SK-N-MC (cell line): Measurements from ENCODE around the gene ETV5.

Experiments
- DNase-seq: peaks from one replicate; pipeline ENCODE4 v3.0.0-alpha.2; 2011; ENCODE audit warnings: low read depth, low spot score
- H3K27ac ChIP-seq: fragments of 200-600 bp; sonication (generic); 2 replicates; pipeline ENCODE4 v1.5.1; 2016; ENCODE audit warnings: mixed run types
- H3K36me3 ChIP-seq: fragments of 200-600 bp; sonication (generic); 2 replicates; pipeline ENCODE4 v1.6.1; 2017; ENCODE audit warnings: antibody characterized with exemption, low read length, mixed read lengths; ENCODE audit not compliant: insufficient read depth
- H3K4me3 ChIP-seq: fragments of 200-600 bp; sonication (generic); 2 replicates; pipeline ENCODE4 v1.5.1; 2016
- H3K9ac ChIP-seq: fragments of 200-600 bp; sonication (generic); 2 replicates; pipeline ENCODE4 v1.8.0; 2017; ENCODE audit warnings: mixed run types, mixed read lengths; ENCODE audit not compliant: insufficient read length
- H3K9me3 ChIP-seq: fragments of 200-600 bp; sonication (generic); 2 replicates; pipeline ENCODE4 v1.6.1; 2017; ENCODE audit warnings: low read depth, mild to moderate bottlenecking, antibody characterized with exemption, low read length, moderate library complexity, mixed read lengths
- EZH2 ChIP-seq: fragments of 200-600 bp; sonication (generic); IDR thresholded peaks from one replicate; pipeline ENCODE4 v1.6.1; 2017; ENCODE audit warnings: antibody characterized with exemption
- FOXP2 ChIP-seq: optimal IDR thresholded peaks from 2 replicates; pipeline ENCODE3; 2011; ENCODE audit warnings: mild to moderate bottlenecking, moderate library complexity; ENCODE audit not compliant: insufficient read depth; ENCODE audit errors: extremely low read length, control extremely low read depth
- POLR2AphosphoS5 ChIP-seq: IDR thresholded peaks from 2 replicates; pipeline ENCODE4 v1.6.1; 2012; ENCODE audit warnings: mild to moderate bottlenecking, low read depth, low read length, borderline replicate concordance

The ETV5 gene

GRCh38 chr3:186117521-186118134 is 8.7 kb upstream of the ETV5 start:
- no peak for DNase-seq
- Histone ChIP-seq H3K9ac (no peak overlapping the region), H3K9me3 (no peaks in the 10 kb centered on the region), H3K4me3 (no peak overlapping the region), H3K27ac (no peak overlapping the region), H3K36me3 (no peaks in the 10 kb centered on the region)
- TF ChIP-seq FOXP2 (no peak), POLR2AphosphoS5 (no peak), EZH2 (no peak)

DNA sequence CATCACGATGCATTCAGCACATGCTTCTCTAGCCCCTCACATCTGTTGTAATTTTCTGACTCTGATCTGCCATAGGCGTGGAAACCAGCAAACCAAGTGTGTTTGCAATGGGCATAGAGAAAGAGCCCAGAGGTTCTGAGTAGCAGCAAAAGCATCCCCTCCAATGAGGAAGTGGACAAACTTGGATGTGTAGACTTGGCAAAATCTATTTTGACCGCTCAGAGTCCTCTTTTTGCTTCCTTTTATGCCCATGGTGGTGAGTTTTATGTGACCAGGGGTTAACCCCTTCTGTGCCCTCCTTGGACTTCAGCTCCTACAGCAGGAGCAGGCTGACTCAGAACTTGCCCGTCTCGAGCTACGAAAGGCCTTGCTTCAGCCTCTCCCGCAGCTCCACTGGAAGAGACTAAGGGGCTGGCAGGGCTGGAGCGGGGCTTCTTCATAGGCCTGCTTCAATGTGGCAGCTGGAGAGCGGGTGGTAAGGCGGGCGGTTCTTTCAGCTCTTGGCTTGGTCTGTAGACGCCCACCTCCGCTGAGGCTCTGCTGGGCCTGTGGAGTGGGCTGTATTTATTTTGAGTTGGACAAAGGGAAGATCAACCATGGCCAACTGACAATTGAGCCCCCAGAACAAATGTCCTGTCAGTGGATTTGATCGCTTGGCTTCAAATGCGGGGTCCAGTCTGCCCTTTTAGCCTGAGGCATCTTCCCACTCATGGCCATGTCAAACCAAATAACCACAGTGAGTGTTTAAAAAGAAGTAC is 6.5 kb upstream of the ETV5 start:
- Histone ChIP-seq H3K9ac (no peak overlapping the region), H3K9me3 (no peaks in the 10 kb centered on the region), H3K36me3 (no peaks in the 10 kb centered on the region), H3K27ac (no peak overlapping the region), H3K4me3 (no peak overlapping the region)
- TF ChIP-seq FOXP2 (no peak), EZH2 (no peak), POLR2AphosphoS5 (no peak)
- no peak for DNase-seq

DNA sequence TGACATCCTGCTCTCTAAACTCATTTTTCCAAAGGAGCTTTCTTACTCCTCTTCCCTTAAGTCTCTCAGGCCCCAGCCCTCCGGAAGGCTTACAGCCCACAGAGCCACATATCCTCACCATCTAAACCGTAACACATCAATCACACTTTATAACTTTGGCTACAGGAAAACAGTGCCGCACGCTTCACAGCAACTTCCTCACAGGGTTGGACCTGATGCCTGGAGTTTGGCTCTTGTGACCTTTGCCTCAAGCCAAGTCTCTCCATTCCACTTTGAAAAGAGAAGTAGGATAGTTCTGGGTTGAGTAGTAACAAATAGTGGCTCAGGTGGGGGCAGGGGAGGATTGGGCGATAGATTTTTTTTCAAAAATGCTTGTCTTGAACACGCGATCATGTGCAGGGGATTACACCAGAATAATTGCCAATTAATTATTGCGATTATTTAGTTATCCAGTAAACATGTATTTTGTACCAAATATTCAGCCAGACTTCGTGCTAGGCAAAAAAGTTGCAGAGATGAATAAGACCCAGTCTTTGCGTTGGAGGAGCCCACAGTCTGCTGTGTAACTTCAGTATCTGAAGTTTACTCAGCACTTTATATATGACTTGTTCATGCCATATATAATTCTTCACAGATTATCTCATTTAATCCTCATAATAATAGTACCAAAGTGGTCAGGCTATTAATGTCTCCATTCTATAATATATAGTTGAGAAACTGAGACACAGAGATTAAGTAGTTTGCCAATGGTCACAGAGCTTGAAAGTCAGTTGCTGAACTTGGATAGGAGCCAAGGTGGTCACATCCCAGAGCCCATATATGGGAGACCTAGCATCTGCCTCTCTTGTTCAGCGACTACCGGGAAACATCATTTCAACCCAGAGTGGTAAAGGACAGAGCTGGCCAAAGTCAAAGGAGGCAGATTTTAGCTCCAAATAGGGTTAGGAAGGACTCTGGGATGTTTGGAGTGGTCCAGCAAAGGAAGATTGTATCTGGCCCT is 2.4 kb upstream of the ETV5 start:
- no peaks in the 10 kb centered on the region for H3K9me3 ChIP-seq
- no peak overlapping the region for H3K4me3 ChIP-seq
- no peak for DNase-seq
- no peak overlapping the region for H3K9ac ChIP-seq
- TF ChIP-seq FOXP2 (no peak), POLR2AphosphoS5 (no peak), EZH2 (no peak)
- H3K27ac ChIP-seq: no peak overlapping the region
- H3K36me3 ChIP-seq: no peaks in the 10 kb centered on the region

- H3K27ac ChIP-seq: no peak overlapping the region
- no peaks in the 10 kb centered on the region for H3K9me3 ChIP-seq
- H3K36me3 ChIP-seq: no peaks in the 10 kb centered on the region
Observed at GRCh38 chr3:186109897-186110803, 1.3 kb upstream of the ETV5 start.

DNA sequence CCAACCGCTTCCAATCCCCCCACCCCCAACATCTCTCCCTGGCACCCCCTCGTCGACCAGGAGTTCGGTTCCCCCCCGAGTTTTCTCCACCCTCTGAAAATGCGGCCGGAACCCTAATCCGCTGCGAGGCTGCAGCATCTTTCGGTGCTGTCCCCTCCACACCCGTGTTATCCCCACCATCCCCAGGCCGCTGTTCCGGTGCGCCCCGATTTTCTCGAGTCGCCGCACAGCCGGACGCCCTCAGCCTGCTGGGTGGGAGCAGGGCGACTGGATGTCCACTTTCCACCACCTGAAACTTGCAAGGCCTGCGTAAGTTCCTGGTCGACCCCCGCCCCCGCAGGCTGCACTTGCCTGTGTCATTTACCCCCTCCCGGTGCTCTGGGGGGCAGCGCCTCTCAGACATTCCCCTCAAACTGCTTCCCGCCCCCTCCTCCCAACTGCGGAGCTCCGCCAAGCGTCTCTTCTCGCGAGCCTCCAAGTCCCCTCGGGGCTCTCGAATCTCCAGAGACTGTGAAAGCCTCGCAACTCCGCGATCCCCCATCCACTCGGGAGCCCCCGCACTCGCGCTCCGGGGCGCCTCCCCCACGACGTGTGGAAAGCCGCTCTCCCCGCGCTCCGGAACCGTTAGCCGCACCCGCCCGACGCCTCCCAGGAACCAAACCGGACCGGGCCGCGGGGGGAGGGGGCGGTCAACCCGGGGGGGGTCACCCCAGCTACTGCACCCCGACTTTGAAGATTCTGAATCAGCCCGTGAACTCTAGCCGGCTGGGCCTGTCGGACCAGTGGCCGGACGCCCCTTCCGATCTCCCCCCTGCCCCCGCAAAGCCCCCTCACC is 566 bp downstream of the ETV5 start:
- Histone ChIP-seq H3K36me3 (no peaks in the 10 kb centered on the region), H3K9ac (peak overlapping the region; percentile 21), H3K4me3 (peak overlapping the region; percentile 87), H3K27ac (no peak overlapping the region), H3K9me3 (no peaks in the 10 kb centered on the region)
- peak; percentile 53 for DNase-seq
- no peak for TF ChIP-seq POLR2AphosphoS5
- no peak for TF ChIP-seq EZH2
- TF ChIP-seq FOXP2: no peak

More at GRCh38 chr3:186109897-186110803, 1.3 kb upstream of the ETV5 start:
- peak overlapping the region; percentile 22 for H3K9ac ChIP-seq
- DNase-seq: no peak
- H3K4me3 ChIP-seq: peak overlapping the region; percentile 87
- TF ChIP-seq POLR2AphosphoS5: no peak
- no peak for TF ChIP-seq EZH2
- TF ChIP-seq FOXP2: no peak

- peak; percentile 93 for DNase-seq
Observed at GRCh38 chr3:186107215-186108105, 1.4 kb downstream of the ETV5 start.

More at GRCh38 chr3:186107215-186108105, 1.4 kb downstream of the ETV5 start:
- H3K9me3 ChIP-seq: no peaks in the 10 kb centered on the region
- no peaks in the 10 kb centered on the region for H3K36me3 ChIP-seq
- H3K4me3 ChIP-seq: peak overlapping the region; percentile 87
- no peak overlapping the region for H3K27ac ChIP-seq
- peak; percentile 54; the same call in 1 of the 2 replicates for TF ChIP-seq POLR2AphosphoS5
- TF ChIP-seq EZH2: no peak
- TF ChIP-seq FOXP2: peak; percentile 44
- no peak overlapping the region for H3K9ac ChIP-seq
